Endothelial cell of umbilical vein (primary cell): ENCODE measurements around the gene NDUFAF2. TPM values are rescaled to one million over a fixed set of nuclear protein-coding genes. Genes with fewer than 3 reads are reported as not detected.

Experiments used
- BruUV-seq: library from RNA; stranded (reverse); fragments of 400-500 nt; replicated peaks from 2 replicates; lab custom pipeline; 2021; lab: Mats Ljungman, UMichigan
- CTCF ChIA-PET: fragments of 300-600, 350-600 bp; sonication (Branson Sonifier 250); formaldehyde crosslinking; loops from one replicate; lab custom pipeline; 2021; ENCODE audit warnings: antibody characterized with exemption, inconsistent platforms; lab: Charles Lee
- POLR2A ChIA-PET: fragments of 300-600, 350-600 bp; sonication (Branson Sonifier 250); formaldehyde crosslinking; loops from one replicate; lab custom pipeline; 2021; ENCODE audit warnings: antibody characterized with exemption, inconsistent platforms; lab: Charles Lee
- DNase-seq: peaks from one replicate; pipeline ENCODE4 v3.0.0-alpha.2; 2011; ENCODE audit warnings: low read depth, low spot score
- FAIRE-seq: peaks from 2 replicates; lab custom pipeline; 2011; peaks lifted over from hg19 to GRCh38; lab: Jason Lieb, UNC
- H2AFZ ChIP-seq: 2 replicates; pipeline ENCODE4 v1.6.0; 2012; ENCODE audit warnings: low read depth, low read length, control low read depth, inconsistent platforms
- H3K27ac ChIP-seq: 2 replicates; pipeline ENCODE4 v1.5.1; 2011; ENCODE audit warnings: low read depth, mild to moderate bottlenecking, control low read depth, low read length, moderate library complexity; ENCODE audit not compliant: insufficient read depth
- H3K27me3 ChIP-seq, 2 experiments: 2 replicates each; pipeline versions ENCODE4 v1.6.0 to v1.6.1; 2011; ENCODE audit warnings: low read length in 2 of 2, mixed read lengths in 1 of 2; ENCODE audit not compliant: control insufficient read depth in 2 of 2, insufficient read depth in 2 of 2
- H3K36me3 ChIP-seq, 2 experiments: 2 replicates in 1 of 2; 3 replicates in 1 of 2; pipeline ENCODE4 v1.5.1; 2011; ENCODE audit warnings: low read length in 2 of 2, mild to moderate bottlenecking in 1 of 2, moderate library complexity in 1 of 2; ENCODE audit not compliant: control insufficient read depth in 2 of 2, insufficient read depth in 2 of 2; ENCODE audit errors: extremely low read depth in 1 of 2
- H3K4me1 ChIP-seq: 3 replicates; pipeline ENCODE4 v1.5.1; 2011; ENCODE audit warnings: mild to moderate bottlenecking, low read length; ENCODE audit not compliant: control insufficient read depth, insufficient read depth; ENCODE audit errors: extremely low read depth
- H3K4me2 ChIP-seq: 2 replicates; pipeline ENCODE4 v1.6.1; 2011; ENCODE audit warnings: low read length, control low read depth, mixed read lengths; ENCODE audit not compliant: insufficient read depth
- H3K4me3 ChIP-seq, 3 experiments: fragments of 200-600 bp in 1 of 3; sonication (generic), shearing (Covaris generic) in 1 of 3; replicated peaks in 1 of 3; 2 replicates each; pipeline ENCODE4 v1.5.1; 2011 to 2016; ENCODE audit warnings: control low read depth in 3 of 3, low read length in 3 of 3, mild to moderate bottlenecking in 2 of 3, inconsistent platforms in 1 of 3, low read depth in 1 of 3, moderate library complexity in 1 of 3; ENCODE audit not compliant: insufficient read depth in 1 of 3
- H3K79me2 ChIP-seq: 2 replicates; pipeline ENCODE4 v1.6.0; 2012; ENCODE audit warnings: low read length, inconsistent platforms; ENCODE audit not compliant: control insufficient read depth, insufficient read depth
- H3K9ac ChIP-seq: replicated peaks from 2 replicates; pipeline ENCODE3; 2011; ENCODE audit warnings: low read length, control low read depth; ENCODE audit not compliant: insufficient read depth; ENCODE audit errors: extremely low read depth
- H3K9me1 ChIP-seq: replicated peaks from 3 replicates; pipeline ENCODE4 v1.6.0; 2011; ENCODE audit warnings: mild to moderate bottlenecking, low read length; ENCODE audit not compliant: control insufficient read depth, insufficient read depth; ENCODE audit errors: extremely low read depth
- H3K9me3 ChIP-seq: replicated peaks from 2 replicates; pipeline ENCODE4 v1.5.1; 2012; ENCODE audit warnings: low read length, inconsistent platforms; ENCODE audit not compliant: control insufficient read depth, insufficient read depth
- H4K20me1 ChIP-seq: replicated peaks from 2 replicates; pipeline ENCODE3; 2011; ENCODE audit warnings: mild to moderate bottlenecking, low read length; ENCODE audit not compliant: control insufficient read depth, insufficient read depth; ENCODE audit errors: extremely low read depth
- EZH2 ChIP-seq: IDR thresholded peaks from 2 replicates; pipeline ENCODE4 v1.6.1; 2012; ENCODE audit warnings: borderline replicate concordance, low read depth, mild to moderate bottlenecking, moderate library complexity, low read length, inconsistent platforms; ENCODE audit not compliant: severe bottlenecking
- FOS ChIP-seq: IDR thresholded peaks from 2 replicates; pipeline ENCODE4 v1.6.1; 2011; ENCODE audit warnings: mild to moderate bottlenecking, low read length, moderate library complexity, borderline replicate concordance; ENCODE audit not compliant: insufficient read depth
- GATA2 ChIP-seq: IDR thresholded peaks from 2 replicates; pipeline ENCODE4 v1.7.0; 2011; ENCODE audit warnings: low read depth, mild to moderate bottlenecking, moderate library complexity, mixed read lengths, low read length; ENCODE audit not compliant: insufficient read length, insufficient read depth
- JUN ChIP-seq: IDR thresholded peaks from 2 replicates; pipeline ENCODE4 v1.6.1; 2011; ENCODE audit warnings: borderline replicate concordance, low read depth; ENCODE audit not compliant: insufficient read length, insufficient read depth
- MYC ChIP-seq: IDR thresholded peaks from one replicate; pipeline ENCODE4 v1.6.1; 2011; ENCODE audit warnings: mild to moderate bottlenecking, low read depth, low read length
- POLR2A ChIP-seq: IDR thresholded peaks from 2 replicates; pipeline ENCODE4 v1.6.1; 2012; ENCODE audit warnings: low read depth, mild to moderate bottlenecking, control low read depth, low read length
- POLR2AphosphoS5 ChIP-seq: IDR thresholded peaks from 2 replicates; pipeline ENCODE4 v1.6.1; 2012; ENCODE audit warnings: low read depth, mild to moderate bottlenecking, control low read depth, low read length, moderate library complexity; ENCODE audit not compliant: insufficient read depth
- dilution Hi-C: fragments of 300-500 bp; cut with MboI; formaldehyde crosslinking; loops from one replicate; pipeline ENCODE4 v1.15.0; 2019; ENCODE audit warnings: low sequenced_read_pairs; ENCODE audit not compliant: extremely low pct_ligation_motif_present
- intact Hi-C: fragments of 100-400 bp; cut with micrococcal nuclease; formaldehyde crosslinking; loops from one replicate; pipeline ENCODE4 v1.10.0; 2022
- polyA plus RNA-seq, 4 experiments: library from polyadenylated mRNA; depleted of rRNA in 3 of 4; stranded (reverse) in 3 of 4; unstranded in 1 of 4; fragments of >200 nt; gene quantifications; 2 replicates each; pipeline versions ENCODE4 v1.2.1 to v1.2.3, GENCODE V29; 2011 to 2012; ENCODE audit warnings: missing spikeins in 1 of 4
- total RNA-seq: library from RNA; stranded (reverse); gene quantifications from 2 replicates; pipeline ENCODE4 v1.2.3, GENCODE V29; 2021
- TF ChIP-seq, protein P1 (sequence below): IDR thresholded peaks from 2 replicates; pipeline ENCODE4 v1.6.1; 2011; ENCODE audit not compliant: insufficient read depth, insufficient read length
- TF ChIP-seq, protein P2 (sequence below), 2 donors: IDR thresholded peaks; 1 replicate in 1 of 2; 2 replicates in 1 of 2; pipeline ENCODE4 v1.5.1; 2011; ENCODE audit warnings: low read length in 2 of 2, mild to moderate bottlenecking in 2 of 2, moderate library complexity in 2 of 2, control low read depth in 1 of 2, inconsistent platforms in 1 of 2, low read depth in 1 of 2; ENCODE audit not compliant: insufficient read depth in 1 of 2; ENCODE audit errors: extremely low read depth in 1 of 2

NDUFAF2 gene
- total and polyA plus RNA-seq, 2 donors (not counting 3 experiments of a cell fraction or from before 2014, with no cell fraction given) = 10.7 to 39.9 TPM

DNA sequence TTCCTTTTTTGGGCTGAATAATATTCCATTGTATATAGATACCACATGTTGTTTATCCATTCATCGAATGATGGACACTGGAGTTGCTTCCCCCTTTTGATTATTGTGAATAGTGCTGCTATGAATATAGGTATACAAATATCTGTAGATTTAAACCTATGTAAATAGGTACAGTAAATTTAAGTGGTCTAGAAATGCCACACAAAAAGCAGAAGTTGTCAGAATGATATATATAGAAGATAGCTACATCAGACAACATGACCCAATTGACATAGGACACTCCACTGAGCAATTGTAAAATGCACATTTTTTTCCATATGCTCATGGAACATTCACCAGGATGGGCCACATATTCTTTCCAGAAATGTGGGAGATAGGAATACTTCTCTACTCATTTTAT, 139.7 kb downstream of the NDUFAF2 start:
- Histone ChIP-seq H3K4me3 (no peak overlapping the region), H4K20me1 (no peaks in the 10 kb centered on the region), H3K27ac (no peak overlapping the region), H3K4me1 (no peaks in the 10 kb centered on the region), H3K36me3 (no peaks in the 10 kb centered on the region), H3K9ac (no peak overlapping the region), H3K27me3 (no peaks in the 10 kb centered on the region), H2AFZ (no peak overlapping the region), H3K79me2 (no peaks in the 10 kb centered on the region), H3K4me2 (no peak overlapping the region), H3K9me1 (no peaks in the 10 kb centered on the region), H3K9me3 (no peaks in the 10 kb centered on the region)
- no peak for FAIRE-seq
- intact Hi-C loops (no loop called here), dilution Hi-C loops (no loop called here)
- no peak for DNase-seq
- TF ChIP-seq, protein P1, sequence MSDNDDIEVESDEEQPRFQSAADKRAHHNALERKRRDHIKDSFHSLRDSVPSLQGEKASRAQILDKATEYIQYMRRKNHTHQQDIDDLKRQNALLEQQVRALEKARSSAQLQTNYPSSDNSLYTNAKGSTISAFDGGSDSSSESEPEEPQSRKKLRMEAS = no peak
- no peak for TF ChIP-seq EZH2
- TF ChIP-seq, protein P2, sequence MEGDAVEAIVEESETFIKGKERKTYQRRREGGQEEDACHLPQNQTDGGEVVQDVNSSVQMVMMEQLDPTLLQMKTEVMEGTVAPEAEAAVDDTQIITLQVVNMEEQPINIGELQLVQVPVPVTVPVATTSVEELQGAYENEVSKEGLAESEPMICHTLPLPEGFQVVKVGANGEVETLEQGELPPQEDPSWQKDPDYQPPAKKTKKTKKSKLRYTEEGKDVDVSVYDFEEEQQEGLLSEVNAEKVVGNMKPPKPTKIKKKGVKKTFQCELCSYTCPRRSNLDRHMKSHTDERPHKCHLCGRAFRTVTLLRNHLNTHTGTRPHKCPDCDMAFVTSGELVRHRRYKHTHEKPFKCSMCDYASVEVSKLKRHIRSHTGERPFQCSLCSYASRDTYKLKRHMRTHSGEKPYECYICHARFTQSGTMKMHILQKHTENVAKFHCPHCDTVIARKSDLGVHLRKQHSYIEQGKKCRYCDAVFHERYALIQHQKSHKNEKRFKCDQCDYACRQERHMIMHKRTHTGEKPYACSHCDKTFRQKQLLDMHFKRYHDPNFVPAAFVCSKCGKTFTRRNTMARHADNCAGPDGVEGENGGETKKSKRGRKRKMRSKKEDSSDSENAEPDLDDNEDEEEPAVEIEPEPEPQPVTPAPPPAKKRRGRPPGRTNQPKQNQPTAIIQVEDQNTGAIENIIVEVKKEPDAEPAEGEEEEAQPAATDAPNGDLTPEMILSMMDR (IDR thresholded peaks at IDR 0.05; ENCODE audit: extremely low read depth in 1 of 2, insufficient read depth in 1 of 2, low read depth in 1 of 2, low read length in 2 of 2) = no peak
- TF ChIP-seq POLR2AphosphoS5 = no peak
- no peak for TF ChIP-seq POLR2A
- no peak for TF ChIP-seq GATA2
- TF ChIP-seq FOS = no peak
- no peak for TF ChIP-seq JUN
- no peak for TF ChIP-seq MYC
- ChIA-PET POLR2A (no interaction called here), CTCF (no interaction called here)
- no TSS peak for BruUV-seq
